Thymus (tissue), 11 donors: ENCODE results near the gene ATXN1. TPM values are rescaled to one million over a fixed set of nuclear protein-coding genes. Genes with fewer than 3 reads are reported as not detected.
A peak's percentile ranks its signal among the peaks of the same experiment; 100 is the strongest.

Source experiments
- DNase-seq, 9 donors: peaks; one replicate each; pipeline ENCODE4 v3.0.0-alpha.2; 2013; ENCODE audit warnings: low spot score in 9 of 9, low read depth in 6 of 9, missing footprints in 1 of 9
- H3K27ac ChIP-seq, 2 donors: one replicate each; pipeline ENCODE4 v1.5.1; 2013; ENCODE audit warnings: control low read depth in 1 of 2, low read depth in 1 of 2, low read length in 1 of 2, mild to moderate bottlenecking in 1 of 2, moderate library complexity in 1 of 2
- H3K27me3 ChIP-seq, 2 donors: one replicate each; pipeline ENCODE4 v1.5.1; 2013; ENCODE audit warnings: low read length in 1 of 2; ENCODE audit not compliant: control insufficient read depth in 2 of 2, insufficient read depth in 1 of 2
- H3K36me3 ChIP-seq, 2 donors: one replicate each; pipeline ENCODE4 v1.5.1; 2013; ENCODE audit warnings: low read length in 1 of 2, mild to moderate bottlenecking in 1 of 2, moderate library complexity in 1 of 2; ENCODE audit not compliant: control insufficient read depth in 2 of 2, insufficient read depth in 2 of 2
- H3K4me1 ChIP-seq, 2 donors: one replicate each; pipeline ENCODE4 v1.5.1; 2013; ENCODE audit warnings: low read length in 2 of 2; ENCODE audit not compliant: control insufficient read depth in 2 of 2, insufficient read depth in 2 of 2
- H3K4me3 ChIP-seq, 2 donors: one replicate each; pipeline ENCODE4 v1.5.1; 2013; ENCODE audit warnings: low read length in 2 of 2, control low read depth in 1 of 2, mild to moderate bottlenecking in 1 of 2
- H3K9me3 ChIP-seq, 2 donors: one replicate each; pipeline ENCODE4 v1.5.1; 2013; ENCODE audit warnings: low read length in 1 of 2, mild to moderate bottlenecking in 1 of 2; ENCODE audit not compliant: control insufficient read depth in 2 of 2, insufficient read depth in 1 of 2
- WGBS: extraction: QIAGEN DNeasy Blood & Tissue Kit; methylation state at CpG from one replicate; pipeline ENCODE4 v1.1.7; 2013; 5-methylcytosine and 5-hydroxymethylcytosine counted together
- polyA plus RNA-seq: library from polyadenylated mRNA; stranded (reverse); fragments of 200-250 nt; gene quantifications from one replicate; pipeline ENCODE4 v1.2.3, GENCODE V29; 2013
- total RNA-seq: library from RNA; stranded (reverse); fragments of 120-200 nt; gene quantifications from one replicate; pipeline ENCODE4 v1.2.4, GENCODE V29; 2013
- donor health status: healthy.

Gene ATXN1
- total and polyA plus RNA-seq, 2 donors, result 6.8 to 7.1 TPM

GRCh38 chr6:16656451-16656850, 104.8 kb downstream of the ATXN1 start:
- 98% methylated on average over 4 of the region's 4 CpGs for WGBS
- Histone ChIP-seq H3K9me3 (peaks cover 0 to under 1% of the 10 kb centered on the region in 2 donors), H3K4me1 (peaks cover 8 to 23% of the 10 kb centered on the region in 2 donors), H3K36me3 (no peaks in the 10 kb centered on the region), H3K4me3 (no peak overlapping the region), H3K27ac (no peak overlapping the region), H3K27me3 (no peaks in the 10 kb centered on the region)
- DNase-seq, result no peak

GRCh38 chr6:16654701-16655100, 106.6 kb downstream of the ATXN1 start:
- no peaks in the 10 kb centered on the region for H3K27me3 ChIP-seq

GRCh38 chr6:16653226-16653625, 108.0 kb downstream of the ATXN1 start:
- Histone ChIP-seq H3K9me3 (no peaks in the 10 kb centered on the region), H3K4me3 (no peak overlapping the region), H3K27ac (no peak overlapping the region), H3K27me3 (no peaks in the 10 kb centered on the region), H3K36me3 (no peaks in the 10 kb centered on the region), H3K4me1 (peaks cover 6 to 19% of the 10 kb centered on the region in 2 donors)
- no peak for DNase-seq
- 97% methylated on average over 7 of the region's 7 CpGs for WGBS

More at GRCh38 chr6:16654701-16655100, 106.6 kb downstream of the ATXN1 start:
- WGBS, result 95% methylated on average over 1 of the region's 1 CpG
- H3K9me3 ChIP-seq, result no peaks in the 10 kb centered on the region
- no peaks in the 10 kb centered on the region for H3K36me3 ChIP-seq
- H3K4me3 ChIP-seq, result no peak overlapping the region
- no peak overlapping the region for H3K27ac ChIP-seq
- DNase-seq, result no peak
- H3K4me1 ChIP-seq, result peaks cover 8 to 27% of the 10 kb centered on the region in 2 donors

GRCh38 chr6:16651871-16652270, 109.4 kb downstream of the ATXN1 start:
- no peaks in the 10 kb centered on the region for H3K9me3 ChIP-seq
- H3K27me3 ChIP-seq, result no peaks in the 10 kb centered on the region
- H3K27ac ChIP-seq, result peak overlapping the region in 1 of 2 donors; percentile 41
- peaks cover 6 to 19% of the 10 kb centered on the region in 2 donors for H3K4me1 ChIP-seq
- no peaks in the 10 kb centered on the region for H3K36me3 ChIP-seq
- 27% methylated on average over 6 of the region's 6 CpGs for WGBS
- DNase-seq, result peak; percentile 25 to 80 (median 45)
- H3K4me3 ChIP-seq, result no peak overlapping the region

- no peaks in the 10 kb centered on the region for H3K9me3 ChIP-seq
- WGBS, result 98% methylated on average over 5 of the region's 5 CpGs
- no peak overlapping the region for H3K4me3 ChIP-seq
- no peaks in the 10 kb centered on the region for H3K36me3 ChIP-seq
- peaks cover 6 to 19% of the 10 kb centered on the region in 2 donors for H3K4me1 ChIP-seq
- DNase-seq, result no peak
- no peaks in the 10 kb centered on the region for H3K27me3 ChIP-seq
- H3K27ac ChIP-seq, result no peak overlapping the region
Observed at GRCh38 chr6:16649890-16650289, 111.4 kb downstream of the ATXN1 start.

- Histone ChIP-seq H3K4me1 (peaks cover 6 to 19% of the 10 kb centered on the region in 2 donors), H3K27ac (no peak overlapping the region), H3K4me3 (no peak overlapping the region), H3K9me3 (no peaks in the 10 kb centered on the region), H3K36me3 (no peaks in the 10 kb centered on the region), H3K27me3 (no peaks in the 10 kb centered on the region)
- WGBS, result 96% methylated on average over 2 of the region's 2 CpGs
- DNase-seq, result no peak
Observed at GRCh38 chr6:16649241-16649640, 112.0 kb downstream of the ATXN1 start.

- Histone ChIP-seq H3K4me3 (no peak overlapping the region), H3K27ac (no peak overlapping the region), H3K36me3 (no peaks in the 10 kb centered on the region), H3K27me3 (no peaks in the 10 kb centered on the region), H3K4me1 (peaks cover 6 to 14% of the 10 kb centered on the region in 2 donors), H3K9me3 (no peaks in the 10 kb centered on the region)
- over 99% methylated on average over 5 of the region's 5 CpGs for WGBS
- DNase-seq, result no peak
Observed at GRCh38 chr6:16648003-16648402, 113.3 kb downstream of the ATXN1 start.

GRCh38 chr6:16647422-16647821, 113.8 kb downstream of the ATXN1 start:
- H3K36me3 ChIP-seq, result no peaks in the 10 kb centered on the region
- no peak for DNase-seq
- H3K4me3 ChIP-seq, result no peak overlapping the region
- H3K4me1 ChIP-seq, result peaks cover 4 to 13% of the 10 kb centered on the region in 2 donors
- no peaks in the 10 kb centered on the region for H3K27me3 ChIP-seq
- WGBS, result over 99% methylated on average over 4 of the region's 4 CpGs
- H3K9me3 ChIP-seq, result no peaks in the 10 kb centered on the region
- H3K27ac ChIP-seq, result no peak overlapping the region

GRCh38 chr6:16644540-16645250, 116.6 kb downstream of the ATXN1 start:
- 97% methylated on average over 8 of the region's 8 CpGs for WGBS
- Histone ChIP-seq H3K9me3 (no peaks in the 10 kb centered on the region), H3K4me1 (no peaks in the 10 kb centered on the region), H3K27ac (no peak overlapping the region), H3K36me3 (no peaks in the 10 kb centered on the region), H3K4me3 (no peak overlapping the region), H3K27me3 (no peaks in the 10 kb centered on the region)
- no peak for DNase-seq
